Lower leg skin (tissue), 3 donors: ENCODE results near the gene DLG2.

ENCODE experiments used
- POLR2A ChIP-seq, 2 donors: fragments of 450-650 bp; IDR thresholded peaks; one replicate each; pipeline ENCODE4 v1.6.1; 2016 to 2017; ENCODE audit warnings: antibody characterized with exemption in 2 of 2, mild to moderate bottlenecking in 1 of 2, moderate library complexity in 1 of 2
- TF ChIP-seq, protein P1 (sequence below), 3 donors: fragments of 450-650 bp; IDR thresholded peaks; one replicate each; pipeline ENCODE4 v1.5.1; 2016; ENCODE audit warnings: antibody characterized with exemption in 3 of 3, mild to moderate bottlenecking in 3 of 3, moderate library complexity in 2 of 3

DNA sequence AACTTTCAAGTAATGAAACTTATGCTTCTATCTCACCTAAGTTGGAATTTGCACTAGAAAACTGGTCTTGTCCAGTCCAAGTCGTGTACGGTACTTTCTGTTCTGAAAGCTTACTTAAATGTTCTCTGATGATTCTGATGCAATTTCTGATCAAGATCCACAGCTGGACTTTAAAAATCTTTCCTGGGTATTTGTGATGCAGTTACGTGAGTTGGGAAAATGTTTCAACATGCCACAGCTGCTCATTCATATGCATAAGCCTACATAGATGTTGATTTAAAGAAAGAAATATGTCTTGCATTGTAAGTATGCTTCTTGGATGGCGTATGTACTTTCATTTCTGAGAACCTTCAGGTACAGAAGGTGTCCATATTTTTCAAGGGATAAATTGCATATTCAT, 1847.3 kb downstream of the DLG2 start:
- TF ChIP-seq, protein P1, sequence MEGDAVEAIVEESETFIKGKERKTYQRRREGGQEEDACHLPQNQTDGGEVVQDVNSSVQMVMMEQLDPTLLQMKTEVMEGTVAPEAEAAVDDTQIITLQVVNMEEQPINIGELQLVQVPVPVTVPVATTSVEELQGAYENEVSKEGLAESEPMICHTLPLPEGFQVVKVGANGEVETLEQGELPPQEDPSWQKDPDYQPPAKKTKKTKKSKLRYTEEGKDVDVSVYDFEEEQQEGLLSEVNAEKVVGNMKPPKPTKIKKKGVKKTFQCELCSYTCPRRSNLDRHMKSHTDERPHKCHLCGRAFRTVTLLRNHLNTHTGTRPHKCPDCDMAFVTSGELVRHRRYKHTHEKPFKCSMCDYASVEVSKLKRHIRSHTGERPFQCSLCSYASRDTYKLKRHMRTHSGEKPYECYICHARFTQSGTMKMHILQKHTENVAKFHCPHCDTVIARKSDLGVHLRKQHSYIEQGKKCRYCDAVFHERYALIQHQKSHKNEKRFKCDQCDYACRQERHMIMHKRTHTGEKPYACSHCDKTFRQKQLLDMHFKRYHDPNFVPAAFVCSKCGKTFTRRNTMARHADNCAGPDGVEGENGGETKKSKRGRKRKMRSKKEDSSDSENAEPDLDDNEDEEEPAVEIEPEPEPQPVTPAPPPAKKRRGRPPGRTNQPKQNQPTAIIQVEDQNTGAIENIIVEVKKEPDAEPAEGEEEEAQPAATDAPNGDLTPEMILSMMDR (IDR thresholded peaks at IDR 0.05): no peak
- TF ChIP-seq POLR2A (IDR thresholded peaks at IDR 0.05): no peak
